Endothelial cell of umbilical vein (primary cell): ENCODE measurements around the gene RYR3. TPM values are rescaled to one million over a fixed set of nuclear protein-coding genes. Genes with fewer than 3 reads are reported as not detected.

ENCODE experiments used
- BruUV-seq: library from RNA; stranded (reverse); fragments of 400-500 nt; replicated peaks from 2 replicates; lab custom pipeline; 2021; lab: Mats Ljungman, UMichigan
- CTCF ChIA-PET: fragments of 300-600, 350-600 bp; sonication (Branson Sonifier 250); formaldehyde crosslinking; loops from one replicate; lab custom pipeline; 2021; ENCODE audit warnings: antibody characterized with exemption, inconsistent platforms; lab: Charles Lee
- POLR2A ChIA-PET: fragments of 300-600, 350-600 bp; sonication (Branson Sonifier 250); formaldehyde crosslinking; loops from one replicate; lab custom pipeline; 2021; ENCODE audit warnings: antibody characterized with exemption, inconsistent platforms; lab: Charles Lee
- DNase-seq: peaks from one replicate; pipeline ENCODE4 v3.0.0-alpha.2; 2011; ENCODE audit warnings: low read depth, low spot score
- FAIRE-seq: peaks from 2 replicates; lab custom pipeline; 2011; peaks lifted over from hg19 to GRCh38; lab: Jason Lieb, UNC
- H2AFZ ChIP-seq: 2 replicates; pipeline ENCODE4 v1.6.0; 2012; ENCODE audit warnings: low read depth, low read length, control low read depth, inconsistent platforms
- H3K27ac ChIP-seq: 2 replicates; pipeline ENCODE4 v1.5.1; 2011; ENCODE audit warnings: low read depth, mild to moderate bottlenecking, control low read depth, low read length, moderate library complexity; ENCODE audit not compliant: insufficient read depth
- H3K27me3 ChIP-seq, 2 experiments: 2 replicates each; pipeline versions ENCODE4 v1.6.0 to v1.6.1; 2011; ENCODE audit warnings: low read length in 2 of 2, mixed read lengths in 1 of 2; ENCODE audit not compliant: control insufficient read depth in 2 of 2, insufficient read depth in 2 of 2
- H3K36me3 ChIP-seq, 2 experiments: 2 replicates in 1 of 2; 3 replicates in 1 of 2; pipeline ENCODE4 v1.5.1; 2011; ENCODE audit warnings: low read length in 2 of 2, mild to moderate bottlenecking in 1 of 2, moderate library complexity in 1 of 2; ENCODE audit not compliant: control insufficient read depth in 2 of 2, insufficient read depth in 2 of 2; ENCODE audit errors: extremely low read depth in 1 of 2
- H3K4me1 ChIP-seq: 3 replicates; pipeline ENCODE4 v1.5.1; 2011; ENCODE audit warnings: mild to moderate bottlenecking, low read length; ENCODE audit not compliant: control insufficient read depth, insufficient read depth; ENCODE audit errors: extremely low read depth
- H3K4me2 ChIP-seq: 2 replicates; pipeline ENCODE4 v1.6.1; 2011; ENCODE audit warnings: low read length, control low read depth, mixed read lengths; ENCODE audit not compliant: insufficient read depth
- H3K4me3 ChIP-seq, 3 experiments: fragments of 200-600 bp in 1 of 3; sonication (generic), shearing (Covaris generic) in 1 of 3; replicated peaks in 1 of 3; 2 replicates each; pipeline ENCODE4 v1.5.1; 2011 to 2016; ENCODE audit warnings: control low read depth in 3 of 3, low read length in 3 of 3, mild to moderate bottlenecking in 2 of 3, inconsistent platforms in 1 of 3, low read depth in 1 of 3, moderate library complexity in 1 of 3; ENCODE audit not compliant: insufficient read depth in 1 of 3
- H3K79me2 ChIP-seq: 2 replicates; pipeline ENCODE4 v1.6.0; 2012; ENCODE audit warnings: low read length, inconsistent platforms; ENCODE audit not compliant: control insufficient read depth, insufficient read depth
- H3K9ac ChIP-seq: replicated peaks from 2 replicates; pipeline ENCODE3; 2011; ENCODE audit warnings: low read length, control low read depth; ENCODE audit not compliant: insufficient read depth; ENCODE audit errors: extremely low read depth
- H3K9me1 ChIP-seq: replicated peaks from 3 replicates; pipeline ENCODE4 v1.6.0; 2011; ENCODE audit warnings: mild to moderate bottlenecking, low read length; ENCODE audit not compliant: control insufficient read depth, insufficient read depth; ENCODE audit errors: extremely low read depth
- H3K9me3 ChIP-seq: replicated peaks from 2 replicates; pipeline ENCODE4 v1.5.1; 2012; ENCODE audit warnings: low read length, inconsistent platforms; ENCODE audit not compliant: control insufficient read depth, insufficient read depth
- H4K20me1 ChIP-seq: replicated peaks from 2 replicates; pipeline ENCODE3; 2011; ENCODE audit warnings: mild to moderate bottlenecking, low read length; ENCODE audit not compliant: control insufficient read depth, insufficient read depth; ENCODE audit errors: extremely low read depth
- EZH2 ChIP-seq: IDR thresholded peaks from 2 replicates; pipeline ENCODE4 v1.6.1; 2012; ENCODE audit warnings: borderline replicate concordance, low read depth, mild to moderate bottlenecking, moderate library complexity, low read length, inconsistent platforms; ENCODE audit not compliant: severe bottlenecking
- FOS ChIP-seq: IDR thresholded peaks from 2 replicates; pipeline ENCODE4 v1.6.1; 2011; ENCODE audit warnings: mild to moderate bottlenecking, low read length, moderate library complexity, borderline replicate concordance; ENCODE audit not compliant: insufficient read depth
- GATA2 ChIP-seq: IDR thresholded peaks from 2 replicates; pipeline ENCODE4 v1.7.0; 2011; ENCODE audit warnings: low read depth, mild to moderate bottlenecking, moderate library complexity, mixed read lengths, low read length; ENCODE audit not compliant: insufficient read length, insufficient read depth
- JUN ChIP-seq: IDR thresholded peaks from 2 replicates; pipeline ENCODE4 v1.6.1; 2011; ENCODE audit warnings: borderline replicate concordance, low read depth; ENCODE audit not compliant: insufficient read length, insufficient read depth
- MAX ChIP-seq: IDR thresholded peaks from 2 replicates; pipeline ENCODE4 v1.6.1; 2011; ENCODE audit not compliant: insufficient read depth, insufficient read length
- MYC ChIP-seq: IDR thresholded peaks from one replicate; pipeline ENCODE4 v1.6.1; 2011; ENCODE audit warnings: mild to moderate bottlenecking, low read depth, low read length
- POLR2A ChIP-seq: IDR thresholded peaks from 2 replicates; pipeline ENCODE4 v1.6.1; 2012; ENCODE audit warnings: low read depth, mild to moderate bottlenecking, control low read depth, low read length
- POLR2AphosphoS5 ChIP-seq: IDR thresholded peaks from 2 replicates; pipeline ENCODE4 v1.6.1; 2012; ENCODE audit warnings: low read depth, mild to moderate bottlenecking, control low read depth, low read length, moderate library complexity; ENCODE audit not compliant: insufficient read depth
- dilution Hi-C: fragments of 300-500 bp; cut with MboI; formaldehyde crosslinking; loops from one replicate; pipeline ENCODE4 v1.15.0; 2019; ENCODE audit warnings: low sequenced_read_pairs; ENCODE audit not compliant: extremely low pct_ligation_motif_present
- intact Hi-C: fragments of 100-400 bp; cut with micrococcal nuclease; formaldehyde crosslinking; loops from one replicate; pipeline ENCODE4 v1.10.0; 2022
- polyA plus RNA-seq, 4 experiments: library from polyadenylated mRNA; depleted of rRNA in 3 of 4; stranded (reverse) in 3 of 4; unstranded in 1 of 4; fragments of >200 nt; gene quantifications; 2 replicates each; pipeline versions ENCODE4 v1.2.1 to v1.2.3, GENCODE V29; 2011 to 2012; ENCODE audit warnings: missing spikeins in 1 of 4
- total RNA-seq: library from RNA; stranded (reverse); gene quantifications from 2 replicates; pipeline ENCODE4 v1.2.3, GENCODE V29; 2021
- TF ChIP-seq, protein P1 (sequence below), 2 donors: IDR thresholded peaks; 1 replicate in 1 of 2; 2 replicates in 1 of 2; pipeline ENCODE4 v1.5.1; 2011; ENCODE audit warnings: low read length in 2 of 2, mild to moderate bottlenecking in 2 of 2, moderate library complexity in 2 of 2, control low read depth in 1 of 2, inconsistent platforms in 1 of 2, low read depth in 1 of 2; ENCODE audit not compliant: insufficient read depth in 1 of 2; ENCODE audit errors: extremely low read depth in 1 of 2

The RYR3 gene
- total and polyA plus RNA-seq, 2 donors (not counting 3 experiments of a cell fraction or from before 2014, with no cell fraction given), result not detected

GRCh38 chr15:33810806-33811205 lies 500.0 kb downstream of the RYR3 start:
- H3K27ac ChIP-seq, result no peak overlapping the region
- no peak for TF ChIP-seq FOS
- no peak for TF ChIP-seq EZH2
- no peak for TF ChIP-seq POLR2AphosphoS5
- no peak for TF ChIP-seq POLR2A
- no peak for TF ChIP-seq JUN
- TF ChIP-seq GATA2, result no peak
- no peak for TF ChIP-seq MYC
- no peak for TF ChIP-seq MAX
- TF ChIP-seq, protein P1, sequence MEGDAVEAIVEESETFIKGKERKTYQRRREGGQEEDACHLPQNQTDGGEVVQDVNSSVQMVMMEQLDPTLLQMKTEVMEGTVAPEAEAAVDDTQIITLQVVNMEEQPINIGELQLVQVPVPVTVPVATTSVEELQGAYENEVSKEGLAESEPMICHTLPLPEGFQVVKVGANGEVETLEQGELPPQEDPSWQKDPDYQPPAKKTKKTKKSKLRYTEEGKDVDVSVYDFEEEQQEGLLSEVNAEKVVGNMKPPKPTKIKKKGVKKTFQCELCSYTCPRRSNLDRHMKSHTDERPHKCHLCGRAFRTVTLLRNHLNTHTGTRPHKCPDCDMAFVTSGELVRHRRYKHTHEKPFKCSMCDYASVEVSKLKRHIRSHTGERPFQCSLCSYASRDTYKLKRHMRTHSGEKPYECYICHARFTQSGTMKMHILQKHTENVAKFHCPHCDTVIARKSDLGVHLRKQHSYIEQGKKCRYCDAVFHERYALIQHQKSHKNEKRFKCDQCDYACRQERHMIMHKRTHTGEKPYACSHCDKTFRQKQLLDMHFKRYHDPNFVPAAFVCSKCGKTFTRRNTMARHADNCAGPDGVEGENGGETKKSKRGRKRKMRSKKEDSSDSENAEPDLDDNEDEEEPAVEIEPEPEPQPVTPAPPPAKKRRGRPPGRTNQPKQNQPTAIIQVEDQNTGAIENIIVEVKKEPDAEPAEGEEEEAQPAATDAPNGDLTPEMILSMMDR (IDR thresholded peaks at IDR 0.05; ENCODE audit: extremely low read depth in 1 of 2, insufficient read depth in 1 of 2, low read depth in 1 of 2, low read length in 2 of 2), result no peak
- FAIRE-seq (no peak), DNase-seq (no peak)
- H3K9ac ChIP-seq, result no peak overlapping the region
- no peaks in the 10 kb centered on the region for H3K4me1 ChIP-seq
- intact Hi-C loops (no loop called here), dilution Hi-C loops (no loop called here)
- H3K27me3 ChIP-seq, result no peaks in the 10 kb centered on the region
- no peaks in the 10 kb centered on the region for H4K20me1 ChIP-seq
- POLR2A ChIA-PET, result no interaction called here
- CTCF ChIA-PET, result no interaction called here
- H3K4me2 ChIP-seq, result no peak overlapping the region
- H3K79me2 ChIP-seq, result no peaks in the 10 kb centered on the region
- no peaks in the 10 kb centered on the region for H3K36me3 ChIP-seq
- H3K4me3 ChIP-seq, result no peak overlapping the region
- no peaks in the 10 kb centered on the region for H3K9me1 ChIP-seq
- no peak overlapping the region for H2AFZ ChIP-seq
- no peaks in the 10 kb centered on the region for H3K9me3 ChIP-seq
- no TSS peak for BruUV-seq
